MCF 10A (cell line): ENCODE data around the gene CYB561D1. TPM values are rescaled to one million over a fixed set of nuclear protein-coding genes. Genes with fewer than 3 reads are reported as not detected.

Experiments used
- BruUV-seq: library from RNA; stranded (reverse); fragments of 400-500 nt; replicated peaks from 2 replicates; lab custom pipeline; 2021; lab: Mats Ljungman, UMichigan
- CTCF ChIA-PET: fragments of 300-600 bp; sonication (Branson Sonifier 250); formaldehyde crosslinking; extraction: SDS; loops from one replicate; lab custom pipeline; 2021; ENCODE audit warnings: antibody characterized with exemption, inconsistent platforms; lab: Yijun Ruan, JAX
- POLR2A ChIA-PET: fragments of 300-600, 350-650 bp; sonication (Branson Sonifier 250); formaldehyde crosslinking; extraction: SDS; loops from one replicate; lab custom pipeline; 2020; ENCODE audit warnings: antibody characterized with exemption, inconsistent platforms; lab: Yijun Ruan, JAX
- DNase-seq: peaks from one replicate; pipeline ENCODE4 v3.0.0-alpha.2; 2018; ENCODE audit not compliant: unreplicated experiment
- H3K27ac Mint-ChIP-seq: one replicate; pipeline ENCODE4 v1.8.0; 2022; ENCODE audit warnings: mild to moderate bottlenecking, low read depth, mixed read lengths; ENCODE audit not compliant: unreplicated experiment
- H3K27me3 Mint-ChIP-seq: one replicate; pipeline ENCODE4 v1.8.0; 2022; ENCODE audit warnings: mixed read lengths; ENCODE audit not compliant: insufficient read depth, unreplicated experiment
- H3K36me3 Mint-ChIP-seq: one replicate; pipeline ENCODE4 v1.8.0; 2022; ENCODE audit warnings: mild to moderate bottlenecking, moderate library complexity, mixed read lengths; ENCODE audit not compliant: insufficient read depth, unreplicated experiment
- H3K4me1 Mint-ChIP-seq: one replicate; pipeline ENCODE4 v1.8.0; 2022; ENCODE audit warnings: mixed read lengths; ENCODE audit not compliant: insufficient read depth, unreplicated experiment
- H3K4me3 Mint-ChIP-seq: one replicate; pipeline ENCODE4 v1.8.0; 2022; ENCODE audit warnings: mild to moderate bottlenecking, moderate library complexity, mixed read lengths; ENCODE audit not compliant: unreplicated experiment
- H3K9me3 Mint-ChIP-seq: one replicate; pipeline ENCODE4 v1.8.0; 2022; ENCODE audit warnings: mixed read lengths; ENCODE audit not compliant: unreplicated experiment
- CTCF ChIP-seq: fragments of 200-600 bp; IDR thresholded peaks from one replicate; pipeline ENCODE4 v1.8.0; 2022; ENCODE audit warnings: antibody characterized with exemption, mild to moderate bottlenecking; ENCODE audit not compliant: unreplicated experiment
- intact Hi-C: fragments of 100-400 bp; cut with micrococcal nuclease; formaldehyde crosslinking; loops from 2 replicates; pipeline ENCODE4 v1.14.1; 2022
- total RNA-seq: library from RNA; stranded (reverse); gene quantifications from 2 replicates; pipeline ENCODE4 v1.2.3, GENCODE V29; 2022

The CYB561D1 gene
- total RNA-seq, 1 experiment from 2014 or later, result 6.9 TPM

DNA sequence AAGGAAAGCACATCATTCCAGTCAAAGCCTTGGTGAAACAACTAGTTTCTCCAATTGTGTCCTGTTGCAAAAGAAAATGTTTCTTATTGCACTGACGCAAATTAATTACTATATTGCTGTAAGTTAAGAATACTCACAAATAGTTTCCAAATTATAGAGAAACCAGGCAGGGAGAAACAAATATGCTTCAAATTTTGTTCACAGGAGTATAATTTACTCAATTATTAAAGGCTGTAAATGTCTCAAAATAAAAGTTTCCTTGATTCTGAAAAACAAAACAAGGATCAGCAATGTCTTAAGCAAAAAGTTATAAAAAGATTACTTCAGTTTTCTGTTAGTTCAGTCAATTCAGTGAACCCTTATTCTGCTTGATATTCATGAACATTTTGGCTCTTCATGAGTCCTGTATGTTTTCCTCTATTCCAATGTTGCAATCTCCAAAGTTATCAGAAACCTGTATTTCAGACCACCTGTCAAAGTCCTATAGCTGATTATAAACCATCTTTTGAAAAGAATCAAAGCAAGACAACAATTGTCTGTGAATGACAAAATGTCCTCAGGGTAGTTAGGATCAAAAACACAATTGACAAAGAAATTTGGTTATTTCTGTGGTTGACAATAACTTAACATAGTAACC, 39.3 kb upstream of the CYB561D1 start:
- BruUV-seq, result no TSS peak
- Mint-ChIP-seq H3K4me1 (no peaks in the 10 kb centered on the region), H3K4me3 (no peak overlapping the region), H3K36me3 (no peaks in the 10 kb centered on the region), H3K27ac (no peak overlapping the region), H3K27me3 (peaks cover 78% of the 10 kb centered on the region), H3K9me3 (no peaks in the 10 kb centered on the region)
- ChIA-PET CTCF (no interaction called here), POLR2A (interaction anchor here (1.3 kb wide), 1 partner anchor 29 kb away, joined by 3 read pairs; the partner anchor contains the start of gene PSMA5)
- intact Hi-C loops, result no loop called here
- no peak for DNase-seq
- no peak for TF ChIP-seq CTCF

DNA sequence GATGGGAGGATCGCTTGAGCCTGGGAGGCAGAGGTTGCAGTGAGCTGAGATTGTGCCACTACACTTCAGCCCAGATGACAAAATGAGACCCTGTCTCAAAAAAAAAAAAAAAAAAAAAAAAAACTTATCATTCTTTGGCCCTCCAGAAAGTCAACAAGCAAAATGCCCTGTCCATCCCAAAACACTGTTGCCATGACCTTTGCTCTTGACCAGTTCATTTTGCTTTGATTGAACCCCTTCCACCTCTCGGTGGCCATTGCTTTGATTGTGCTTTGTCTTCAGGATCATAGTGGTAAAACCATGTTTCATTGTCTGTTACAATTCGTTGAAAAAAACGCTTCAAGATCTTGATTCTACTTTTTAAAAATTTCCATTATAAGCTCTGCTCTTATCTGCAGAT, 36.1 kb upstream of the CYB561D1 start:
- no peaks in the 10 kb centered on the region for H3K36me3 Mint-ChIP-seq

DNA sequence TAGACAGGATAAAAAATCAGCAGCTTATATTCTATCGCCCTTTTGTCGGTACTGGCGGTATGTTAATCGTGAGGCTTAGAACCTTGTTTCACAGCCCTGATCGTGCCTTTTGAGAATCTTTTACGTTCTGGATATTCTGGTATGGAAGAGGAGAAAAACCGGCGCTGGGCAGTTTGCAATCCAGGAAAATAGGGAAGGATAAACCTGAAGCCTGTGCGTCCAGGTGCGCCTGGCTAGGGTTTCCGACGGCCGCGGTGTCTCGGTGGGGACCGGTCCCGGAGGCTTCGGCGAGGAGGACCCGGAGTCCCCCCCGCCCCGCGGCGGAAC, 27.8 kb upstream of the CYB561D1 start:
- DNase-seq, result no peak
- Mint-ChIP-seq H3K27me3 (peaks cover 95% of the 10 kb centered on the region), H3K4me3 (no peak overlapping the region), H3K4me1 (no peaks in the 10 kb centered on the region), H3K36me3 (no peaks in the 10 kb centered on the region), H3K27ac (no peak overlapping the region), H3K9me3 (no peaks in the 10 kb centered on the region)
- ChIA-PET CTCF (interaction anchor here (0.9 kb wide), 1 partner anchor 16 kb away, joined by 6 read pairs; no protein-coding TSS in a partner anchor), POLR2A (no interaction called here)
- no TSS peak for BruUV-seq
- no peak for TF ChIP-seq CTCF
- intact Hi-C loops, result no loop called here

More for the DNA sequence above, 36.1 kb upstream of the CYB561D1 start:
- TF ChIP-seq CTCF, result no peak
- no peak for DNase-seq
- ChIA-PET POLR2A (interaction anchor here (0.6 kb wide), 1 partner anchor 77 kb away, joined by 3 read pairs; no protein-coding TSS in a partner anchor), CTCF (interaction anchor here (0.6 to 2.1 kb wide), 4 partner anchors 33 to 298 kb away, joined by 3 to 6 read pairs (median 4); partner anchors contain the start of gene CYB561D1)
- no TSS peak for BruUV-seq
- H3K27me3 Mint-ChIP-seq, result peaks cover 73% of the 10 kb centered on the region
- no peaks in the 10 kb centered on the region for H3K9me3 Mint-ChIP-seq
- no peak overlapping the region for H3K27ac Mint-ChIP-seq
- H3K4me1 Mint-ChIP-seq, result no peaks in the 10 kb centered on the region
- intact Hi-C loops, result no loop called here
- no peak overlapping the region for H3K4me3 Mint-ChIP-seq

DNA sequence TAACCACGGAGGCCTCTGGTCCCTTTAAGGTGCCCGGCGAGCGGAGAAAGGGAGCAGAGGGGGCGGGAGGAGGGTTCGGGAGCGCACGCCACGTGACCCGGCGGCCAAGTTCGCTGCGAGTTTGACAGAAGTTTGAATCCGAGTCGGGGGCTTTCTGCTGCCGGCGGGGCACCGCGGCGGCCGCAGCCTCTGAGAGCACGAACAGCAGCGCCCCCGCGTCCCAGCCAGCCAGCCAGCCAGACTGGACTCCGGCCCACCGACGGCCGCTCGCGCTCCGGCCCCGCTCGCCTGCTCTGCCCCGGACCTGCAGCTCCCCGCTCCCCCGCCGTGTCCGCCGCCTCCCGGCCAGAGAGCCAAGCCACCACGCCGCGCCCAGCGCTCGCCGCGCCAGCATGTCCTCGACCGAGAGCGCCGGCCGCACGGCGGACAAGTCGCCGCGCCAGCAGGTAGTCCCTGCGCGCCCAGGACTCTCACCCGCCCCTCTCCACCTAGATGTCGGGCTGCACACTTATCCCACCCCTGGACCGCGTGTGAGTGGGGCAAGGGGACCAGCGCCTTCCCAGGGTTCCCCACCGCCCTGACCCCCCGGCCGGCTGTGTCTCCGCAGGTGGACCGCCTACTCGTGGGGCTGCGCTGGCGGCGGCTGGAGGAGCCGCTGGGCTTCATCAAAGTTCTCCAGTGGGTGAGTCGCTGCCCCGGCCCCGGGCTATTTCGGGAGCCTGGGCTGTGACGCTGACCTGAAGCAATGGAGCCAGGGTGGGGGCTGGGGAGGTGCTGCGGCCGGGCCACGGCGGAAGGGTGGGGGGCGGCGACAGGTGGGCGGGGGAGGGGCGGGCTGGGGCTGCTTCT, 27.2 kb upstream of the CYB561D1 start, which contains the start of gene SYPL2:
Gene SYPL2 (plus strand): TSS at position 95 of the 849 bp plus-strand sequence. CDS start 298 bp downstream, at position 393.
- ChIA-PET POLR2A (no interaction called here), CTCF (no interaction called here)
- TF ChIP-seq CTCF, result no peak
- Mint-ChIP-seq H3K4me1 (no peaks in the 10 kb centered on the region), H3K36me3 (no peaks in the 10 kb centered on the region), H3K9me3 (no peaks in the 10 kb centered on the region), H3K4me3 (no peak within 1 kb of the TSS), H3K27me3 (peaks cover 95% of the 10 kb centered on the region), H3K27ac (no peak within 1 kb of the TSS)
- intact Hi-C loops, result no loop called here
- no TSS peak for BruUV-seq
- DNase-seq, result no peak
